Measurements from ENCODE around the gene ISG15.

GRCh38 chr1:1051127-1051810, 38.0 kb downstream of the ISG15 start:
- TF ChIP-seq, protein P1, sequence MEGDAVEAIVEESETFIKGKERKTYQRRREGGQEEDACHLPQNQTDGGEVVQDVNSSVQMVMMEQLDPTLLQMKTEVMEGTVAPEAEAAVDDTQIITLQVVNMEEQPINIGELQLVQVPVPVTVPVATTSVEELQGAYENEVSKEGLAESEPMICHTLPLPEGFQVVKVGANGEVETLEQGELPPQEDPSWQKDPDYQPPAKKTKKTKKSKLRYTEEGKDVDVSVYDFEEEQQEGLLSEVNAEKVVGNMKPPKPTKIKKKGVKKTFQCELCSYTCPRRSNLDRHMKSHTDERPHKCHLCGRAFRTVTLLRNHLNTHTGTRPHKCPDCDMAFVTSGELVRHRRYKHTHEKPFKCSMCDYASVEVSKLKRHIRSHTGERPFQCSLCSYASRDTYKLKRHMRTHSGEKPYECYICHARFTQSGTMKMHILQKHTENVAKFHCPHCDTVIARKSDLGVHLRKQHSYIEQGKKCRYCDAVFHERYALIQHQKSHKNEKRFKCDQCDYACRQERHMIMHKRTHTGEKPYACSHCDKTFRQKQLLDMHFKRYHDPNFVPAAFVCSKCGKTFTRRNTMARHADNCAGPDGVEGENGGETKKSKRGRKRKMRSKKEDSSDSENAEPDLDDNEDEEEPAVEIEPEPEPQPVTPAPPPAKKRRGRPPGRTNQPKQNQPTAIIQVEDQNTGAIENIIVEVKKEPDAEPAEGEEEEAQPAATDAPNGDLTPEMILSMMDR (conservative IDR thresholded peaks at IDR 0.05), result no peak
- TF ChIP-seq ZFX (IDR thresholded peaks at IDR 0.05), result no peak

Data from C4-2B (cell line).